ENCODE results near the gene SPG11.
"Not testable (repeated sequence)": the region's sequence is repeated elsewhere in the genome, so short reads cannot be mapped to it uniquely, and the experiment has no call there.

The SPG11 gene

DNA sequence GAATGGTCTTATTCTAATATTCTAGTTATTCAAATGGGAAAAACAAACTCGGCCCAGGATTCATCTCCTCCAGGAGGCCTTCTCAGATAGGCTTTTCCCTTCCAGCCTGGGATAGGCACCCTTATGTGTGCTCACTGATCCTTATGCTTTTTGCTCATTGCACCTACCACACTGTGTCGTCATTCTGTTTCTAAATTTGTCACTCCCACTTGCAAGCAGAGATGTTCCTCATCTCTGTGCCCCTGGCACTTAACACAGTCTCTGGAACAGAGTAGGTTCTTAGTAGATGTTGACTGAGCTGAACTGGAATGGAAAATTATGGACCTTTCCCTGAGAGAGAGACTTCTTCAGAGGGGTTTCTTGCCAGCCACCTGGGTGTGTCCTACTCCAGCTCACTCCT, 18.7 kb upstream of the SPG11 start:
- DNase-seq = no peak

DNA sequence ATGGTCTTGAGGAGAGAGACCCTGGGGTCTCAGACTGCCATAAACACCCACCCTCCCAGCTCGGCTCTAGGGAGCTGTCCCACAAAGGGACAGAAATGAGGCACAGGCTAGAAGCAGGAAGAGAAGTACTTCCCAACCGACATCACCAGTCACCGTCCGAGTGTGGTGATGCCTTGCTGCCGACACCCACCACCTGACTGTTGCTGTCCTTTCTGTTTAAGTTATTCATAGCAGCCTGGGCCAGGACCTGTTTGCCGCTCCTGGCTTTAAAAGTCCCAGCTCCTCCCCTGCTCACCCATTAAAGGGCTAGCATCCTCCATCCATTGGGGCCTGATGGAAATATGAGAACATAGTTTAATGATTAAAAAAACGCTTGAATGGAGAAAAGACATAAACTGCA, 13.2 kb upstream of the SPG11 start:
- no peak for DNase-seq

DNA sequence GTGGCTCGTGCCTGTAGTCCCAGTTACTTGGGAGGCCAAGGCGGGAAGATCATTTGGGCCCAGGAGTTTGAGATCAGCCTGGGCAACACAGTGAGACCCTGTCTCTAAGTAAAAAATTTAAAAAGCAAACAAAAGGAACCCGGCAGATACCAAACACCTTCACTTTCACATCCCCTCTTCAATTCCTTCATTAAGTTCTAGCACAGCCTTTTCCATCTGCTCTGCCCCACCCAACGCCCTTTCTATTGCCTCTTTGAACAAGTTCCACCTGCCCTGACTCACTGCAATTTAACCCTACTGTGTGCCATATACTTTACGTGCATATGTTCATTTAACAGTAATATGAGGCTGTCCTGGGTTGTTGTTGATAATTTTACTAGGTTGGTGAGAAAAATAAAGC, 12.4 kb upstream of the SPG11 start:
- no peak for DNase-seq

DNA sequence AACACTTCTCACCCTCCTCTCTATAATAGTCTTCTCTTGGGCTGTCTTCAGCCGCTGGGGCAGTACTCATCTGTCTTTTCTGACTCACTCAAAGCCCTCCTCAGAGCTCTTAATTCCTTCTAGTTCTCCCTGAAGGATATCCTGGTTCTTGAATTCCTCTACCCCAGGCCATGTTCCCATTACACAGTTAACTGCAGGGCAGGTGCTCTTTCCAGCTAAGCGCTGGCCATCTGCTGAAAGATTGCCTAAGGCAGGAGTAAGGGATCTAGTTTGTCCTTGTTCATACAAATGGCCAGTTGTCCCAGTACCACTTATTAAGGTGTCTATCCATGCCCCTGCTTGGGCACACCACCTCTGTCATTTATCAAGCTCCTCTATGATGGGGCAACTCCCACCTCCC, 10.2 kb upstream of the SPG11 start:
- DNase-seq = no peak

DNA sequence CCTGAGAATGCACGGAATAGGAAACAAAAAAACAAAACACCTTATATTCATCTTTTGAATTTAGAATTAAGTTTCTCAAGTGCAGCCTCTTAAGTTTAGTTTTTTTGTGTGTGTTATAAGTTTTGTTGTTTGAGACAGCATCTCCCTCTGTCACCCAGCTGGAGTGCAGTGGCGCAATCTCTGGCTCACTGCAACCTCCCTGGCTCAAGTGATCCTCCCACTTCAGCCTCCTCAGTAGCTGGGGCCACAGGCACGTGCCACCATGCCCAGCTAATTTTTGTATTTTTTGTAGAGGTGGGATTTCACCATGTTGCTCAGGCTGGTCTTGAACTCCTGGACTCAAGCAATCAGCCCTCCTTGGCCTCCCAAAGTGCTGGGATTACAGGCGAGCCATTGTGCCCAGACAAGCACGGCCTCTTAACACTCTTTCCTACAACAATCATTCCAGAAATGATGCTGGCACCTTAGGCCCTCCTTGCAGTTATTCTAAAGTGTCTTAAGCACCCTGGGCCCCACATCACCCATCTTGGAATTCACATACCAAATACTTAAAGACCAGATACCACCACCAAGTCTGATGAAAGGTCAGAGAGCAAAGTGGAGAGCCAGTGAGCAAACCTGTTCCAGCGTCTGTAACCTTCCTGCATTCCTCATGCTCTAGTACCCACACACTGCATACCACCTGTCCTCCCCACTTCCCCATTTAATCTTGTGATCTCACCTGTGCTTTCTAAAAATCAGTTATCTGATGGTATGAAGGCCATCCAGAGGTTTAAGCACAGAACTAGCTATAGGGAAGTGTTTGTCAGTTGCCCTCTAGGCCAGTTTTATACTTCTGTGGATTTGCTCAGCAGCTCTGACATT, 6.9 kb upstream of the SPG11 start:
- DNase-seq = no peak

DNA sequence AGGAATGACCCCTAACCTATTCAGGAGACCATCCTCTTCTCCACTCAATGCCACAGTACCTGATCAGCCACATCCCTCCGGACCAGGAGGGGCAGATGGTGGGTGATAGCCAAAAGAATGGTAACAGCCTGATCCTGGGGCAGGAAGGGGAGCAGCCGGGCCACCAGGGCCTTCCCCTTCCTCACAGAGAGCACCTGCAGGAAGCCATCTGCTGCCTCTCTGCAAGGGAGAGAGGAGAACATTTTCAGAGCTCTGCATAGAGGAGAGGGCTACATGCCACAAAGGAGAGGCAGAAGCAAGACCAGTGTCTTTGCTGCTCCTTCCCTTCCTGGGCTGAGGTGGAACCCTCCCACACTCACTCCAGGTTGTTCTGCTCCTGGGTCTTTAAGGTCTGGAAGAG, 5.5 kb upstream of the SPG11 start:
- no peak for DNase-seq

DNA sequence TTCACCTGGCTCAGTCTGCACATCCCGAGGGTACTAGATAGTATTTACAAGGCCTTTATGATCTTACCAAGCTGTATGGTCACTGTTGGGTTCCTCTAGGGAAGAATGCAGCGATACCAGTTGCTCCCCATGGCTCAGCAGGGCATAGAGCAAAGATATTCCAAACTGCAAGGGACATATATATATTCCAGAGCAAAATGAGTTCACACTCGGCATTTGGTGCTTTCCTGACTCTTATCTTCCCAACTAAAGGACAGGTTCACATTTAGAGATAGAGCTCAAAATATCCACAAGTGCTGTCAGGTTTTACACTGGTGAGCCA, 3.5 kb upstream of the SPG11 start:
- DNase-seq = no peak

DNA sequence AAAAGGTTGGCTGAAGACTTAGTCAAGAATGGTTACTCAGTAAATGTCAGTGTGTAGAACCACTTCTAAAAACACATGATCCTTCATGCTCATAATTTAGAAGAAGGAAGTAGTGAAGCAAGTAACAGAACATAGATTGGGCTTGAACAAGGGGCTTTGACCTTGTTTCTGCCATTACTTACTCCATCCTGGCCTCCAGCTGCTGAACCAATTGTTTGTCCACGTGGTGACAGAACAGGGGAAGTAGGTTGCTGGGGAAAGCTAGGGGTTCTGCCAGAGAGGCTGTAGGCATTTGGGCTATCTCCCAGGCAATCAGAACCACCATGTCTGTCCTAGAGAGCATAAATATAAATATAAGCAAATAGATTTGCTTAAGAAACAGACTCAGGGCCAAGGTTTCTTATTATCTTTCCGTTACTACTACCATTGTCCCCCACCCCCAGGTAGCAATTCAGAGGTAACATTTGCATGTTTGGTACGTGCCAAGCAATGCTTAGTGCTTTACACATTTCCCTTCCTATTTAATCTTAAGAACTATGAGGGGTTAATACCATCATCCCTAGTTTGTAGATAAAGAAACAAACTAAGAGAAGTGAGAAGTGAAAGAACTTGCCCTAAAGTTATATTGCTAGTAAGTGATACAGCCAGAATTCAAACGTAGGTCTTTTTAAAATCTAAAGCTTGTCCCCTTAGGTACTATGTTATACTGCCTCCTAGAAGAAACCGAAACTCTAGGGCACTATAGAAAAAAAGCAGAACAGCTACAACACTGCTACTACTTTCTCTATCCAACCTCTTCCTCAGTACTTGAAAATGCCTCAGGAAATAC, 3.0 kb upstream of the SPG11 start:
- no peak for DNase-seq

DNA sequence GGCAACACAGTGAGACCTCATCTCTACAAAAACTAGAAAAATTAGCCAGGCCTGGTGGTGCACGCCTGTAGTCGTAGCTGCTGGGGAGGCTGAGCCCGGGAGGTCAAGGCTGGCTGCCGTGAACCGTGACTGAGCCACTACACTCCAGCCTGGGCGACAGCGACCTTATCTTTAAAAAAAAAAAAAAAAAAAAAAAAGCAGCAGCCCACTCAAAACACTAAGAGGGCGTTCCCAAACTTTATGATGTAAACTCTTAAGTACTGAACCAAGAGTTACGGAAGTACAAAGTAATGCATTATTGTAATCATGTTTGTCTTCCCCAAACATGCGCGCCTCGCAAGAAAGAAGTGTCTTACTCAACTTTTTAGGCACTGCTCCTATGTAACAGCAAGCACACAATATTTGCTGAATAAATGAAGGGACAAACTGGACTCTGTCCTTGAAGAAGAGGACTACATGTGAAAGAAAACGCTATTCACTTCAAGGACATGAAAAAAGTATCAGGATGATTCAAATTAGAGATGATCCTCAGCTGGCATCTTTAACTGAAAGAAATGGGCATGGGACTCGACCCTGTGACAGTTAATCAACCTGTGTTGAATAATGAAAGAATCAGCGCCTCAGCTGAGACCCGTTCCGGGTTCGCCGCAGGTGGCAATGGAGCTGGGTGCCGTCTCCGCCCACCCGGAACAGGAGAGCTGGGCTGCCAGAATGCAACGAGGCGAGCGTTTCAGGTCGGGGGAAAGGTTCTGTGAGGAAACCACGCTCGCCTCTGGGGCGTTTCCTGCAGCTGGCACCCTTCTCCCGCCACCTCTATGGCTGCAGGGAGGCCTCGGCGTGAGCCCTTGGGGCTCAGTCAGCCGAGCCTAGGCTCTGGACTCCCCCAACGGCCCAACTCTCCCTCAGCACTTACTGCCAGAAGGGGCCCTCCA, 718 bp downstream of the SPG11 start:
- DNase-seq = peak; percentile 31

DNA sequence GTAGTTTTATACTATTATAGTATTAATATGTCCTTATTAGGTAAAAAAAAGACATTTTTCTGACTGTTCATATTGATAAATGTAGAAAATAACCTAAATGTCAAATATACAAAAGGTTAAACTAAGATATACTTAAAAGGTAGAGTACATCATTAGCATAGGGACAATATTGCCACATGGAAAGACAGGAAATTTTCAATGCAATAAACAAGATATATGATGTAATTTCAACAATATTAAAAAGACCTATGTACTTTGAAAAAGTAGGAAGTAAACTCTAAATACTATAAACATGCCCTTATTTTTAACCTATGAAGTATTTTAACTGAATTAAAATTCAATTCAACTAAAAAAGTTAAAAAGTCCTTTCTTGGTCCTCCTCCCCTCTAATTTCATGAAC, 1.9 kb downstream of the SPG11 start:
- DNase-seq = no peak

DNA sequence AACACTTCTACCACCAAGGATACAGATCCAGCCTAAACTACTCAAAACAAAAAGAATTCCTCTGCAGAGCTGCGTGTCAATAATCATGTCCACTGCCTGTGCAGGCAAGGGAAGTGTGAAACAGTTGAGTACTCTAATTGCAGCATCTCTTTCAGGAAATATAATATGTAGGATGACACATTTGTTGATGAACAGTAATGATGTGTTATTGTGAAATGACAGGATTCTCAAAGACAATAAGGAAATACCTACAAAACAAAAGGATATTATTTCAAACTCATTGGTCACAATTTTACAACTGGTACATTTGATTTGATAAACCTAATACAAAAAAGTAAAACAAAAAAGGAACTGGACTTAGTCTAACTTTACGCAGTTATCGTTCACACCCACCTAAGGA, 4.4 kb downstream of the SPG11 start:
- DNase-seq = no peak

DNA sequence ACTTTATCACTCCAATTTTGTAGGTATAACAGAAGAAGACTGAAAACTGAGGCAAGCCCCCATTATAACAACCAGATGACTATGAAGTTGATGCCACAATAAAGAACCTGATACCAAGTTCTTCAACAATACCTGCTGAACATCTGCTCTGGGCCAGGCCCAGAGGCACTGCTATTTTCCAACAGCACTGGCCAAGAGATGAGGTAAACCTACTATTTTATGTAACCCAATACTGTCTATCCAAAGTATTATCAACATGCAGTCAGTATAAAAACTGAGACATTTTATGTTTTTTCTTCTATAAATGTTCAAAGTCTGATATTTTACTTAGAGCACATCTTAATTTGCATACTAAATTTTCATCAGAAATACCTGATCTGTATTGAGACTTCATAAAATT, 6.1 kb downstream of the SPG11 start:
- no peak for DNase-seq

DNA sequence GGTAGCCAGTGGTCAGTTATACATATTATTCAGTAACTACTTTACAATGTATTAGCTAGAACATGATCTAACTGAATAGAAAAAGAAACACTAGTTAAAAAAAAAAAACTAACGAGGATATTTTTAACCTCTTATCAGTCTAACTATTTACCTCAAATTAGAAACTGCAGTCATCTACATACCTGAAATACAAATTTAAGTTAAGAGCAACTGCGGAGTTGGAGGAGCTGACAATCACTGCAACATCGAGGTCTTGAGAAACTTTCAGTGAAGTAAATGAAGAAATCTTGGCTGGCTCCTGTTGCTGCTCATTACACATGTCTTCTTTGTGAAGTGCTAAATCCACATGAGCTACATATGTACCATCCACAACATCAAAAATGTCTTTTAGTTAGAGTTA, 6.5 kb downstream of the SPG11 start:
- no peak for DNase-seq

DNA sequence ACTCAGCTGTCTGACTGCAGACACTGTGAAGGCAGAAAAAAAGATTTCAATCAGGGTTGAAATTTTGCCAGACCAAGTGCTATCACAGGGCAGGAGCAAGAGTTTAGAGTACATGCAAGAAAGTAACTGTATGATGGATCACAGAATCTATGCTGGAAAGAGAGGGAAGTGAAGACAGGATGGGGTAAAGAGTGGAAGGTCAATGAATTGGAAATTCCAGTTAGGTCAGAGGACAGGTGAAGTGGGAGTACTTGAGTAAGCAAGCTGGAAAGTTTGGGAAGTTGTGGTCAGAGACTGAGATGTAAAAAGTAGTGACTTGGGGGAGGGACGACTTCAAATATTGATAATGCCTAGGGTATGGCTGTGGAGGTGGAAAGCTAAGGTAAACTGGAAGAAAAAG, 7.2 kb downstream of the SPG11 start:
- DNase-seq = no peak

DNA sequence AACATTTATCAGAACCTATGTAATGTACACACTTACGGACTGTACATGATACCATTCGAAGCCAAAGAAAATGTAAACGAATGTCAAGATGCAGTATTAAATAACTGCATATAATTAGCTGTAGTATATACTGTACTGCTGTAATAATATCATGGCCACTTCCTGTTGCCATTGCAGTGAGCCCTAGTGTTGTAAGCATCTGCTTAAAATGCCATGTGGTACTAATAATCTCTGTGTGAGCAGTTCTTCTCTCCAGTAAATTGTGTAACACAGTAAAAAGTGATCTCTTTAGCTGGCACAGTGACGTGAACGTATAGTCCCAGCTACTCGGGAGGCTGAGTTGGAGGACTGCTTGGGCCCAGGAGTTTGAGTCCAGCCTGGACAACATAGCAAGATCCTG, 8.6 kb downstream of the SPG11 start:
- DNase-seq = no peak

DNA sequence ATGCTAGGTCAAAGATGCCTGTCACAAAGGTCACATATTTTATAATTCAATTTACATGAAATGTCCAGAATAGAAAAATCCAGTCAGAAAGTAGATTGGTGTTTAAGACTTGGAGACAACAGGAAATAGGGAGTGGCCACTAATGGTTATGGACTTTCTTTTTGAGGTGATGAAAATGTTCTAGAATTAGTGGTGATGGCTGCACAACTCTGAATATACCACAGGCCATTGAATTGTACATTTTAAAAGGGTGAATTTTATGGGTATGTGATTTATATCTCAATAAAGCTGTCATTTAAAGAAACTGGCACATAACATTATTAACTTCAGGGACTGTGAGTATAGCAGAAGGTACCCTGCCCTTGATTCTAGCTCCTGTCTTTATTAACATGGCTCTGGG, 15.8 kb downstream of the SPG11 start:
- DNase-seq = no peak

DNA sequence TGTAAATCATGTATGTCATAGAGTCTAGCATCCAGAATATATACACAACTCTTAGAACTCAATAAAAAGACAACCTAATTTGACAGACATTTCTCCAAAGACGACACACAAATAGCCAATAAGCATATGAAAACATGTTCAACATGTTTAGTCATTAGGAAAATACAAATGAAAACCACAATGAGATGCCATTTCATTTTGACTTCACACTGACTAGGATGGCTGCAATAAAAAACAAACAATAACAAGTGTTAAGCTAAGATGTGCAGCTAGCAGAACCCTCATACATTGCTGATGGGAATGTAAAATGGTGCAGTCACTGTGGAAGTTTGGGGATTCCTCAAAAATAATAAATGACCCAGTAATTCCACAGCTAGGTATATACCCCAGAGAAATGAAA, 16.4 kb downstream of the SPG11 start:
- DNase-seq = no peak

DNA sequence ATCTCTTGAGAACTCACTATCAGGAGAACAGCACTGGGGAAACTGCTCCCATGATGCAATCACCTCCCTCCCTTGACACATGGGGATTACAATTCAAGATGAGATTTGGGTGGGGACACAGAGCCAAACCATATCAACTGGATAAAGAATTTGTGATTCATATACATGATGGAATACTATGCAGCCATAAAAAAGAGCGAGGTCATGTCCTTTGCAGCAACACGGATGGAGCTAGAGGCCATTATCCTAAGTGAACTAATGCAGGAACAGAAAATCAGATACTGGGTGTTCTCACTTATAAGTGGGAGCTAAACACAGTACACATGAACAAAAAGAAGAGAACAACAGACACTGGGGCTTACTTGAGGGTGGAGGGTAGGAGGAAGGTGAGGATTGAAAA, 17.0 kb downstream of the SPG11 start:
- DNase-seq = no peak

DNA sequence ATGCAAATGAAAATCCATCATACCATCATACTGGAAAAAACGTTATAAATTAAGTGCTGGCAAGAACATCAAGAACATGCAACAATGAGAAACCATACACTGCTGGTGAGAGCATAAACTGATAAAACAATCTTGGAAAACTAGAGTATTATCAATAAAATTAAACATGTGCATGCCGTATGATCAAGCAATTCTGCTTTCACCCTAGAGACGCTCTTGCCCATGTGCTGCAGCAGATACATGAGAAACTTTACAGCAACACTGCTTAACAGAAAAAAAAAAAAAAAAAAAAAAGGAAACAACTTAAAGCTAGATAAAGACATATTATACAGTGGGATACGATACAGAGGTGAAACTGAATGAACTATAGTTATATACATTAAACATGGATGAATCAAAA, 21.8 kb downstream of the SPG11 start:
- DNase-seq = no peak

DNA sequence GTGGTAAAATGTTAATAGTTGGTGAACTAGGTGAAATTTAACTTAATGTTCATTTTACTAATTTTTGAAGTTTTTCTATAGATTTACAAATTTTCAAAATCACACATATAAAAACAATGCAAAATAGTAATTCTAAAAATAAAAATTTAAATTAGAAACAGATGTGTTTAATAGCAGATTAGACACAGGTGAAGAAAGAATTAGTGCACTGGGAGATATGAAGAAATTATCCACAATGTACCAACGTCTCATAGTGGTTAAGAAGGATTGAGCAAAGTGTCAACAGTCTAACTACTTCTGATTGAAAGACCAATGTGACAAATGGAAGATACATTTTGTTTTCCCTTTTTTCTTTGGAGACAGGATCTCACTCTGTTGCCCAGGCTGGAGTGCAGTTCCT, 26.5 kb downstream of the SPG11 start:
- no peak for DNase-seq

DNA sequence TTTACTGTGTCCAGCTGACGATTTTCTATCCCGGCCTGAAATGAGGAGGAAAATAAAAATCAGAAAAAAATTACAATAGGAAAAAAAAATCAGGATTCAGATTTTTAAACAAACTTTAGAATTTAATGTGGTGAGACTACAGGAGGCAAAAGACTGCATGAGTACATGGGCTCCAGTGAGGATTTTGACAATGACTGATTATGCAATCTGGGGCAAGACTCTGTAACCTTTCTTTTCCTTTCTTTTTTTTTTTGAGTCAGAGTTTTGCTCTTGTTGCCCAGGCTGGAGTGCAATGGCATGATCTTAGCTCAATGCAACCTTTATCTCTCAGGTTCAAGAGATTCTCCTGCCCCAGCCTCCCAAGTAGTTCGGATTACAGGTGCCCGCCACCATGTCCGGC, 29.9 kb downstream of the SPG11 start:
- no peak for DNase-seq

DNA sequence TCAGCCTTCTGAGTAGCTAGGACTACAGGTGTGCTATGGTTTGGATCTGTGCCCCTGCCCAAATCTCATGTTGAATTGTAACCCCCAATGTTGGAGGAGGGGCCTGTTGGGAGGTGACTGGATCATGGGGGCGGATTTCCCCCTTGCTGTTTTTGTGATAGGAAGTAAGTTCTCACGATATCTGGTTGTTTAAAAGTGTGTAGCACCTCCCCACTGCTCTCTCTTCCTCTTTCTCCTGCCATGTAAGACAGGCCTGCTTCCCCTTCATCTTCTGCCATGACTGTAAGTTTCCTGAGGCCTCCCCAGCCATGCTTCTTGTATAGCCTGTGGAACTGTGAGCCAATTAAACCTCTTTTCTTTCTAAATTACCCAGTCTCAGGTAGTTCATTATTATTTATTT, 38.2 kb downstream of the SPG11 start:
- DNase-seq = not testable (repeated sequence)

DNA sequence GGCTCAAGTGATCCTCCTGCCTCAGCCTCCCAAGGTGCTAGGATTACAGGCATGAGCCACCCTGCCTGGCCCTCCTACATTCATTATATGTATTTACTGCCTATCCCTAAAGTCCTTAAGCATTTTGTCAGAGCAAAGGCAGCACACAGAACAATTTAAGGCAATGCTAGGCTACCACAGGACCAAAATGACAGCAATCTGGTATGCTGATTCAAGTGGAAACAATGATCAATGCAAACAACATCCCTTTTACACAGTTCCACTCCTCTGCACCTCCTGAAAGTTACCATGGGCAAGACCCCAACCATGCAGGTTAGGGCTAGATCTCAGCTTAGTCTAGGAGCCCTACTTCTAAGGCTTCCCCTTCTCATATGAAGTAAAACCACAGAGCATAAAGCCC, 40.3 kb downstream of the SPG11 start:
- no peak for DNase-seq

DNA sequence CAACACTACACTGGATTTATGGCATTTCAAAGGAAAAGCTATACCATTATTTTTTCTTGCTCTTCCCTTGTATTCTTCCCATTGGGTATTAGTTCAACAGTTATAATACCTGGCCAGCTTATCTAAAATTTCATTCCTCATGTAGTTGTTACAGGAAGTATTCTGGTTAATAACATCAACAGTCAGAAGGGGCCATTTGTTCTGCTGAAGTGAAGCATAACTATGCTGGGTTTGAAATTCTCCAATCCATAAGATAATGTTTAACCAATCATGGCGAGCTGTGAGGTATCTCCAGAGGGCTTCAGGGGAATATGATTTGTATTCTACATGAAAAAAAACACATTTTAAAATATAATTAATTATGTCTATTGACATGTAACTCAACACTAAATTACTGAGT, 43.4 kb downstream of the SPG11 start:
- no peak for DNase-seq

Data from NCI-H1436 (cell line).